Thymus (tissue), 11 donors: ENCODE data around the gene E2F8. TPM values are rescaled to one million over a fixed set of nuclear protein-coding genes. Genes with fewer than 3 reads are reported as not detected.

Experiments used
- DNase-seq, 9 donors: peaks; one replicate each; pipeline ENCODE4 v3.0.0-alpha.2; 2013; ENCODE audit warnings: low spot score in 9 of 9, low read depth in 6 of 9, missing footprints in 1 of 9
- H3K27ac ChIP-seq, 2 donors: one replicate each; pipeline ENCODE4 v1.5.1; 2013; ENCODE audit warnings: control low read depth in 1 of 2, low read depth in 1 of 2, low read length in 1 of 2, mild to moderate bottlenecking in 1 of 2, moderate library complexity in 1 of 2
- H3K27me3 ChIP-seq, 2 donors: one replicate each; pipeline ENCODE4 v1.5.1; 2013; ENCODE audit warnings: low read length in 1 of 2; ENCODE audit not compliant: control insufficient read depth in 2 of 2, insufficient read depth in 1 of 2
- H3K36me3 ChIP-seq, 2 donors: one replicate each; pipeline ENCODE4 v1.5.1; 2013; ENCODE audit warnings: low read length in 1 of 2, mild to moderate bottlenecking in 1 of 2, moderate library complexity in 1 of 2; ENCODE audit not compliant: control insufficient read depth in 2 of 2, insufficient read depth in 2 of 2
- H3K4me1 ChIP-seq, 2 donors: one replicate each; pipeline ENCODE4 v1.5.1; 2013; ENCODE audit warnings: low read length in 2 of 2; ENCODE audit not compliant: control insufficient read depth in 2 of 2, insufficient read depth in 2 of 2
- H3K4me3 ChIP-seq, 2 donors: one replicate each; pipeline ENCODE4 v1.5.1; 2013; ENCODE audit warnings: low read length in 2 of 2, control low read depth in 1 of 2, mild to moderate bottlenecking in 1 of 2
- H3K9me3 ChIP-seq, 2 donors: one replicate each; pipeline ENCODE4 v1.5.1; 2013; ENCODE audit warnings: low read length in 1 of 2, mild to moderate bottlenecking in 1 of 2; ENCODE audit not compliant: control insufficient read depth in 2 of 2, insufficient read depth in 1 of 2
- WGBS: extraction: QIAGEN DNeasy Blood & Tissue Kit; methylation state at CpG from one replicate; pipeline ENCODE4 v1.1.7; 2013; 5-methylcytosine and 5-hydroxymethylcytosine counted together
- polyA plus RNA-seq: library from polyadenylated mRNA; stranded (reverse); fragments of 200-250 nt; gene quantifications from one replicate; pipeline ENCODE4 v1.2.3, GENCODE V29; 2013
- total RNA-seq: library from RNA; stranded (reverse); fragments of 120-200 nt; gene quantifications from one replicate; pipeline ENCODE4 v1.2.4, GENCODE V29; 2013
- donor health status: healthy.

E2F8 gene
- total and polyA plus RNA-seq, 2 donors, result 0.43 to 5.5 TPM

DNA sequence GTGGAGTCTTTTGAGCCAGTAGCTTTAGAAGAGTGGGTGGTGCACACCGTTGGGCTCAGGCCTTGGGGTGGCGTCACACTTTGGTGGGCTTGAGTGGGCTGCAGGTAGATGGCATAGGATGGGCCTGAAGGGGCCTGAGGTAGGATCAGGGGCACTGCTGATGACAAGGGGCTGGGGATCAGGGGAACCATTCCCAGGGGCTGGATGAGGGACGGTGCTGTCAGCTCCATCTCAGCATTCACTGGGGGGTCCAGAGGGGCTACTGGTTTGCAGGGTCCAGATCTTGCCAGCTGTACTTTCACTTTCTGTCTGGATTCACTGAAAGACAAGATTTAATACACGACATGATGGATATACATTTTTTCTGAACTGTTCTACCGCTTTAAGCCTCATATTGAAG is 11.1 kb downstream of the E2F8 start:
- Histone ChIP-seq H3K36me3 (peaks cover 37 to 63% of the 10 kb centered on the region in 2 donors), H3K9me3 (no peaks in the 10 kb centered on the region), H3K27me3 (no peaks in the 10 kb centered on the region), H3K27ac (no peak overlapping the region), H3K4me1 (no peaks in the 10 kb centered on the region), H3K4me3 (no peak overlapping the region)
- no peak for DNase-seq
- 97% methylated on average over 5 of the region's 5 CpGs for WGBS

- no peaks in the 10 kb centered on the region for H3K4me1 ChIP-seq
- no peak overlapping the region for H3K27ac ChIP-seq
- DNase-seq, result no peak
- H3K9me3 ChIP-seq, result no peaks in the 10 kb centered on the region
- no peaks in the 10 kb centered on the region for H3K27me3 ChIP-seq
- WGBS, result 97% methylated on average over 3 of the region's 3 CpGs
- H3K4me3 ChIP-seq, result no peak overlapping the region
- H3K36me3 ChIP-seq, result peaks cover 38 to 59% of the 10 kb centered on the region in 2 donors
Observed at GRCh38 chr11:19228968-19229367, 11.8 kb downstream of the E2F8 start.

DNA sequence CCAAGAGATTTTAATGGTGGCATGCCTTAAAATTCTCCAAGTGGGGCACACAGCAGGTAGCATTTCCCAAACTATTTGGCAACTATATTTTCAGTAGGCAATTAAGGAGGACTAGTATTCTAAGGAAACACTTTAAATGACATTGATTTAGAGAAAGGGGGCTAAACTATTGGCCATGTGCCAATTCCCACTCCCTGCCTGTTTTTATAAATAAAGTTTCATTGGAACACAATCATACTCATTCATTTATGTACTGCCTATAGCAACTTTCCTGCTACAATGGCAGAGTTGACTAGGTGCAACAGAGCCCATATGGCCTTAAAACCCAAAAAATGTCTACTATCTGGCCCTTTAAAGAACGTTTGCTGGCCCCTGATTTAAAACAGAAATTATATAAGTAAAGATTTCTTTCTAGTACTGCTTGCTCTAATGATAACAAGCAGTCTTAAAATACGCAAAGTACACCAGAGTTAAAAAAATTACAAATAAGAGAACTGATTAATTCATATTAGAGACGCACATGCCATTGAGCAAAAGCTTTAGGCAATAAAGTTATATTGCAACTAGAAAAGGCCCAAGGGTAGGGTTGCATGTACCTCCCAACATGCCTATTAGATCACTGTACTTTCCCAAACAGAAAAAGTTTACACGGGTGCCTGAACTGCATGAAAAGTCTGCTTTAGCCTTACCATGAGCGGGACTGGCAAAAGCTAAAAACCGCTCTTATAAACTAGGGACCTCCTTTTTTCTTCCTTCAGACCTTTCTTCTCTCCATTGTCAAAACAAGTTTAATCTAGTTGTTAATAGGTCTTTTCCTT is 14.2 kb downstream of the E2F8 start:
- no peak for DNase-seq
- Histone ChIP-seq H3K4me1 (no peaks in the 10 kb centered on the region), H3K27me3 (no peaks in the 10 kb centered on the region), H3K27ac (no peak overlapping the region), H3K4me3 (no peak overlapping the region), H3K9me3 (peaks cover 0 to 3% of the 10 kb centered on the region in 2 donors), H3K36me3 (peaks cover 36 to 54% of the 10 kb centered on the region in 2 donors)
- WGBS, result 98% methylated on average over 6 of the region's 6 CpGs

DNA sequence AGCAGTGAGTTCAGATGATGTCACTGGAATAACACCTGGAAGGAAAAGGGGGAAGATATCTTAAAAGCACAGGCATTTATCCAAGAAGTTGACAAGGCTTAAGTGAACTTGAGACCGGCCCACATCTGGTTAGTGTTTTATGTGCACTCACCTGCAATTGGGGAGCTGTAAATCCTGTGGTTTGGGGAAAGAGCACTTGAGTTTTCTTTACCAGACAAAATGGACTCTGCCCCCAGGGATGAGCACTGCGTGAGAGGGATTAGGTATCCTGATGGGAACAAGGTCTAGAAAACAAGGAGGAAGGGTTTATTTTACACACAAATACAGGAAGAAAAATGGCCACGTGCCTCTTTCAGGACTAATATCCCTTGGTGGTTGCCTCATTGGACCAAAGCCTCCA is 15.2 kb downstream of the E2F8 start:
- Histone ChIP-seq H3K9me3 (peaks cover 0 to 3% of the 10 kb centered on the region in 2 donors), H3K4me1 (no peaks in the 10 kb centered on the region), H3K4me3 (no peak overlapping the region), H3K36me3 (peaks cover 31 to 45% of the 10 kb centered on the region in 2 donors), H3K27me3 (no peaks in the 10 kb centered on the region), H3K27ac (no peak overlapping the region)
- WGBS, result 97% methylated on average over 3 of the region's 3 CpGs
- no peak for DNase-seq

- DNase-seq, result no peak
- peaks cover 31 to 40% of the 10 kb centered on the region in 2 donors for H3K36me3 ChIP-seq
Observed at GRCh38 chr11:19225123-19225522, 15.6 kb downstream of the E2F8 start.

DNA sequence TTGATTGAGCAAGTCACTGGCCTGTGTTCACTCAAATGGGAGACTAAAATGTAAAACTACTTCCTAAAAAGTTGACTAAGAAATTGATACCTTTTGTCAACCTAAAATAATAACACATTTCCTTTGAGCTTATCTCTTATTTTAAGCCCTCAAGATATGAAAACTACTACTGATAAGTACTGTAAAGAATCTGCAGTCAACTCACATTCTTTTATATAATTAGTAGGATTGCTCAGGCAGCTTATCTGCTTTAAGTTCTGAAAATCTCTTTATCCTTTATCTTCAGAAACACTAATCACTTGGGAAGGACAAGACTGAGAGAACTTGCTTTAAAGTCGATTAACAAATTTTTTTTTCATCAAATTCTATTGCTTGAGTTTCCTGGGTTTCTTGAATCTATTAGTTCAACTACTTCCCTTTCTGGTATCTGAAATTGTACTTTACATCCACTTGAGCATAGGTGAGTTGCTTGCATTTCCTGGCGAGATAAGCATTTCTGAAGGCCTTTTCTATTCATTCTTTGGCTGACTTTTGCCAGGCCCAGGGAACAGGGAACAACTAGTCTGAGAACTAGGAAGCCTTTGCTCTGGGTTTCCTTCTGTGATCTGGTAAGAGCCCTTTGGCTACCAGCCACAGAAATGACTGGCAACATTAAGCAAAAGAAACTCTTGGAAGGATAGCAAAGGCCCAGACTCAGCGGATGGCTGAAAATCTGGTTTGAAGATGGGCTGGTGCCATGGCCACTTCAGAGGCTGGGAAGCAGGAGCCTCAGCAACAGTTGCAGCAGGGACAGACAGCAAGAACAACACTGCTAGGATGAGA is 19.6 kb downstream of the E2F8 start:
- 59% methylated on average over 3 of the region's 3 CpGs for WGBS
- peaks cover 21 to 24% of the 10 kb centered on the region in 2 donors for H3K36me3 ChIP-seq
- DNase-seq, result no peak
- no peaks in the 10 kb centered on the region for H3K27me3 ChIP-seq
- no peak overlapping the region for H3K4me3 ChIP-seq
- H3K4me1 ChIP-seq, result no peaks in the 10 kb centered on the region
- H3K27ac ChIP-seq, result no peak overlapping the region
- peaks cover 0 to 3% of the 10 kb centered on the region in 2 donors for H3K9me3 ChIP-seq

More at GRCh38 chr11:19225123-19225522, 15.6 kb downstream of the E2F8 start:
- no peak overlapping the region for H3K27ac ChIP-seq
- peaks cover 0 to 3% of the 10 kb centered on the region in 2 donors for H3K9me3 ChIP-seq
- no peaks in the 10 kb centered on the region for H3K27me3 ChIP-seq
- no peak overlapping the region for H3K4me3 ChIP-seq
- 98% methylated on average over 6 of the region's 6 CpGs for WGBS
- no peaks in the 10 kb centered on the region for H3K4me1 ChIP-seq

DNA sequence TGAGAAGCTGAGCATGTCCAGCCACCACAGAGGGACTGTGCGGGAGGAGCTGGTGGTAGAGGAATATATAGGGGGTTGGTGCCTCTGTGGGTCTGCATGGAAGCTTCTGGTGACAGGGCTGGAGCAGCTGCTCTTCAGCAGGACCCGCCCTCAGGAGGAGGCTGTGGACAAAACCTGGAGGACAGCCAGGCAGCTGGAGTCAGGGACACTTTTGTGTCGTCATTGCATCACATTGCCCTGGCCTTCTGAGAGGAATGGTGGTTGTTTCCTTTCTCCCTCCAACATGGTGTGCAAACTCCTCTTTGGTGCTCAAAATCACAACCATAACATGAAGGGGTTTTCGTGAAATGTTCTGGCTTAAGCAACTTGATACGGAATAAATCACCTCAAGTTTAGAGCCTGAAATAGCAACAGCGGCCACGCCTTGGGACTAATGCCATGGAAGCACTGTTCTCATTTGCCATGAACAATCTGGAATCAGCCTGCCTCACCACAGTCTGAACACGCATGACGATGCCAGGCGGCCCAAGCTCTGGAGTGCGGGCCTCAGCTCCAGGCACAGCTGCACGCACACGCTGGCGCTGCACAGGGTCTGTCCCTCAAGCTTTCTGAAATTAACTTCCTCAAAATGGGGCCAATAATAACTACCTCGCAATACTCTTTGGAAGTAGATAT is 21.8 kb downstream of the E2F8 start:
- H3K9me3 ChIP-seq, result peaks cover 0 to 3% of the 10 kb centered on the region in 2 donors
- H3K4me1 ChIP-seq, result no peaks in the 10 kb centered on the region
- WGBS, result 95% methylated on average over 15 of the region's 15 CpGs
- peaks cover 6 to 9% of the 10 kb centered on the region in 2 donors for H3K36me3 ChIP-seq
- H3K27me3 ChIP-seq, result no peaks in the 10 kb centered on the region
- H3K4me3 ChIP-seq, result no peak overlapping the region
- no peak for DNase-seq
- H3K27ac ChIP-seq, result no peak overlapping the region

DNA sequence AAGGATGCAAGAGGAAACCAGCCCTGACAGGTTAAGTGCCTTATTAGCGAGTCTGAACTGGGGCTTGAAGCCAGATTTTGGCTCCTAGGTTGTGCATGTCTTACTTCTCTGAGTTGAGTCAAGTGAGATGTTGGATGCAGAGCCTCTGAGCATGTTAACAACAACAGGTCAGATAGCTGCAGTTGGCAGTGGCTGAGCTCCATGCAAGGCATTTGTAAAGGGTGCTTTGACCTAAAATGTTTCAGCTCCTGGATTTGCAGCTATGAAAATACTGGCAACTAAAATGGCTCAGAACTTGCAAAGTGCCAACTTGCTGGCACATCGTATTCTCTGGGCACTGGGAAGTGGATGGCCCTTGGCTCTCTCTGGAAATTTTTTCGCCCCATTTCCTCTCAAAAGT is 22.5 kb downstream of the E2F8 start:
- H3K36me3 ChIP-seq, result peaks cover 3 to 4% of the 10 kb centered on the region in 2 donors
- H3K4me3 ChIP-seq, result no peak overlapping the region
- H3K27ac ChIP-seq, result no peak overlapping the region
- no peaks in the 10 kb centered on the region for H3K27me3 ChIP-seq
- no peaks in the 10 kb centered on the region for H3K4me1 ChIP-seq
- no peak for DNase-seq
- 94% methylated on average over 3 of the region's 3 CpGs for WGBS
- H3K9me3 ChIP-seq, result peaks cover 0 to 3% of the 10 kb centered on the region in 2 donors
